CD4-positive, CD25-positive, alpha-beta regulatory T cell (primary cell): ENCODE measurements around the gene DPH5. TPM values are rescaled to one million over a fixed set of nuclear protein-coding genes. Genes with fewer than 3 reads are reported as not detected.

Experiments
- ATAC-seq, 2 donors: fragments of 150-1000 bp; cut with Tn5 transposase; one replicate each; pipeline ENCODE4 v1.10.0; 2021; ENCODE audit warnings: low read depth in 2 of 2, moderate number of reproducible peaks in 2 of 2, moderate library complexity in 1 of 2
- DNase-seq, 3 donors: peaks; one replicate each; pipeline versions ENCODE4 v3.0.0 to v3.0.0-alpha.2; 2012 to 2022; ENCODE audit warnings: mixed read lengths in 1 of 3
- H3K27ac ChIP-seq: one replicate; pipeline ENCODE4 v1.7.0; 2013; ENCODE audit warnings: mild to moderate bottlenecking, low read length; ENCODE audit not compliant: insufficient read depth, poor library complexity, severe bottlenecking
- H3K27me3 ChIP-seq: one replicate; pipeline ENCODE4 v1.7.0; 2013; ENCODE audit warnings: low read length; ENCODE audit not compliant: control insufficient read depth, insufficient read depth
- H3K36me3 ChIP-seq: one replicate; pipeline ENCODE4 v1.7.0; 2013; ENCODE audit warnings: mild to moderate bottlenecking, low read length, moderate library complexity; ENCODE audit not compliant: control insufficient read depth, insufficient read depth
- H3K4me1 ChIP-seq: 2 replicates; pipeline ENCODE4 v1.7.0; 2013; ENCODE audit warnings: mild to moderate bottlenecking, low read length; ENCODE audit not compliant: insufficient read depth, control insufficient read depth, poor library complexity, severe bottlenecking
- H3K4me3 ChIP-seq: one replicate; pipeline ENCODE4 v1.7.0; 2013; ENCODE audit warnings: low read depth, mild to moderate bottlenecking, low read length, moderate library complexity
- H3K9me3 ChIP-seq, 2 experiments: 1 replicate in 1 of 2; 2 replicates in 1 of 2; pipeline ENCODE4 v1.7.0; 2013; ENCODE audit warnings: low read length in 2 of 2, mild to moderate bottlenecking in 1 of 2, moderate library complexity in 1 of 2; ENCODE audit not compliant: control insufficient read depth in 2 of 2
- H3K27ac Mint-ChIP-seq, 3 donors: one replicate each; pipeline ENCODE4 v1.8.0; 2020 to 2022; ENCODE audit warnings: mild to moderate bottlenecking in 3 of 3, mixed read lengths in 3 of 3, moderate library complexity in 2 of 3
- H3K27me3 Mint-ChIP-seq: one replicate; pipeline ENCODE4 v1.8.0; 2022; ENCODE audit warnings: mild to moderate bottlenecking, mixed read lengths
- H3K36me3 Mint-ChIP-seq: one replicate; pipeline ENCODE4 v1.8.0; 2020; ENCODE audit warnings: mixed read lengths
- H3K4me1 Mint-ChIP-seq, 4 donors: one replicate each; pipeline ENCODE4 v1.8.0; 2020 to 2022; ENCODE audit warnings: mixed read lengths in 4 of 4, mild to moderate bottlenecking in 1 of 4
- H3K4me3 Mint-ChIP-seq, 4 donors: one replicate each; pipeline ENCODE4 v1.8.0; 2020 to 2022; ENCODE audit warnings: mild to moderate bottlenecking in 4 of 4, mixed read lengths in 4 of 4, moderate library complexity in 3 of 4
- H3K9me3 Mint-ChIP-seq, 7 donors: one replicate each; pipeline ENCODE4 v1.8.0; 2020 to 2022; ENCODE audit warnings: mixed read lengths in 7 of 7, mild to moderate bottlenecking in 3 of 7, moderate library complexity in 2 of 7
- polyA plus RNA-seq, 4 donors: library from polyadenylated mRNA; unstranded; fragments of 300-500 nt; fragmentation: Illumina TruSeq; gene quantifications; one replicate each; pipeline ENCODE4 v1.2.3, GENCODE V29; 2021
- total RNA-seq: library from RNA; stranded (reverse); gene quantifications from one replicate; pipeline ENCODE4 v1.2.3, GENCODE V29; 2022

The DPH5 gene
- total and polyA plus RNA-seq, 5 donors from 2014 or later = 30.6 to 49.8 (median 44.2) TPM

DNA sequence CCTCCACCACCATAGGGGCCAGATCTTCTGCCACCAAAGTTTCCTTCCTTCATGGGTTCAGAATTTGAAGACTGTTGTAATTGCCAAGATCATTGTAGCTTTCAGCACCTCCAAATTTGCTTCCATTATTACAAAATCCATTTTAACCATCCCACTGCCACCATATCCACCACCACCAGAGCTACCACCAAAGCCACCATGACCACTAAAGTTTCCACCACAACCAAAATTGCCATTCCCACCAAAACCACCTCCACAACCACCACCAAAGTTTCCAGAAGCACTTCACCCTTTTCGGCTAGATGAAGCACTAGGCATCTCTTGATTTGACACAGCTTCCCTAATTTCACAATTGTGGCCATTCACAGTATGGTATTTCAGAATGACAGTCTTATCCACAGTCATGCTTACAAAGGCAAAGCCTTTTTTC, 84.5 kb downstream of the DPH5 start:
- DNase-seq (no peak), ATAC-seq (no peak)
- peaks cover 16% of the 10 kb centered on the region for H3K4me1 ChIP-seq
- no peak overlapping the region for H3K27ac ChIP-seq
- H3K36me3 Mint-ChIP-seq = peaks cover 58% of the 10 kb centered on the region
- H3K27me3 Mint-ChIP-seq = no peaks in the 10 kb centered on the region
- H3K9me3 Mint-ChIP-seq = peaks cover 0 to 16% (median 10%) of the 10 kb centered on the region in 7 donors
- no peak overlapping the region for H3K4me3 ChIP-seq
- H3K36me3 ChIP-seq = peaks cover 23% of the 10 kb centered on the region
- H3K9me3 ChIP-seq = peaks cover 0 to 2% of the 10 kb centered on the region in 2 experiments
- peaks cover 28 to 66% (median 53%) of the 10 kb centered on the region in 4 donors for H3K4me1 Mint-ChIP-seq
- H3K27ac Mint-ChIP-seq = peak overlapping the region; percentile 37 to 90 (median 83)
- H3K27me3 ChIP-seq = no peaks in the 10 kb centered on the region
- H3K4me3 Mint-ChIP-seq = peak overlapping the region in 2 of 4 donors; percentile 2 to 18

Other genes starting within 250 kb of the DPH5 start
- gene EXTL2, start 130.9 kb downstream of the DPH5 start, total RNA-seq = 1.6 TPM
- 1 to 10 TPM in 2 of 4 donors, under 1 TPM in 2; 0.91 to 2.7 (median 1.3) TPM for gene EXTL2, start 130.9 kb downstream of the DPH5 start, polyA plus RNA-seq
- 29.1 TPM for gene SLC30A7, start 129.7 kb downstream of the DPH5 start, total RNA-seq
- gene SLC30A7, start 129.7 kb downstream of the DPH5 start, polyA plus RNA-seq = 10 to 100 TPM; 12.8 to 16.8 (median 13.9) TPM
- 191 TPM for gene S1PR1, start 211.2 kb upstream of the DPH5 start, total RNA-seq
- 100 to 1,000 TPM; 131 to 165 (median 151) TPM for gene S1PR1, start 211.2 kb upstream of the DPH5 start, polyA plus RNA-seq